H1 (cell line): Measurements from ENCODE around the gene TMBIM1. TPM values are rescaled to one million over a fixed set of nuclear protein-coding genes. Genes with fewer than 3 reads are reported as not detected.

Source experiments
- CTCF ChIA-PET: fragments of 300-600 bp; sonication (Branson Sonifier 250); formaldehyde crosslinking; loops from one replicate; lab custom pipeline; 2021; ENCODE audit not compliant: partially characterized antibody; lab: Charles Lee
- POLR2A ChIA-PET: fragments of 300-600 bp; sonication (Branson Sonifier 250); formaldehyde crosslinking; loops from one replicate; lab custom pipeline; 2021; ENCODE audit warnings: inconsistent platforms; ENCODE audit not compliant: partially characterized antibody; lab: Charles Lee
- DNase-seq, 2 experiments: peaks; one replicate each; pipeline versions ENCODE4 v3.0.0 to v3.0.0-alpha.2; 2010 to 2022; ENCODE audit warnings: low spot score in 2 of 2, low read depth in 1 of 2, mixed read lengths in 1 of 2
- FAIRE-seq: peaks from 2 replicates; lab custom pipeline; 2011; peaks lifted over from hg19 to GRCh38; lab: Jason Lieb, UNC
- H2AFZ ChIP-seq: 2 replicates; pipeline ENCODE4 v1.8.1; 2012; ENCODE audit warnings: low read length, inconsistent platforms
- H2AK5ac ChIP-seq: 2 replicates; pipeline ENCODE4 v1.6.1; 2013; ENCODE audit warnings: low read depth, low read length
- H2BK120ac ChIP-seq: replicated peaks from 2 replicates; pipeline ENCODE3; 2013; ENCODE audit warnings: low read depth, low read length, inconsistent platforms
- H2BK12ac ChIP-seq: 2 replicates; pipeline ENCODE4 v1.6.1; 2013; ENCODE audit warnings: low read depth, low read length
- H2BK15ac ChIP-seq: 2 replicates; pipeline ENCODE4 v1.6.1; 2013; ENCODE audit warnings: low read length
- H2BK20ac ChIP-seq: 2 replicates; pipeline ENCODE4 v1.6.1; 2013; ENCODE audit warnings: low read length
- H2BK5ac ChIP-seq: 2 replicates; pipeline ENCODE4 v1.6.1; 2013; ENCODE audit warnings: low read depth, low read length
- H3K14ac ChIP-seq: 2 replicates; pipeline ENCODE4 v1.6.1; 2013; ENCODE audit warnings: inconsistent platforms; ENCODE audit not compliant: insufficient read length
- H3K18ac ChIP-seq: 2 replicates; pipeline ENCODE4 v1.6.1; 2013; ENCODE audit warnings: low read length; ENCODE audit errors: extremely low read depth
- H3K23ac ChIP-seq: 2 replicates; pipeline ENCODE4 v1.6.1; 2013; ENCODE audit warnings: inconsistent platforms; ENCODE audit not compliant: insufficient read length
- H3K23me2 ChIP-seq: 2 replicates; pipeline ENCODE4 v1.6.1; 2013; ENCODE audit warnings: low read depth, low read length
- H3K27ac ChIP-seq: 2 replicates; pipeline ENCODE4 v1.6.1; 2011; ENCODE audit warnings: low read depth, low read length, inconsistent platforms
- H3K27me3 ChIP-seq, 4 experiments: replicated peaks in 1 of 4; 1 replicate in 1 of 4; 2 replicates in 3 of 4; pipeline versions ENCODE4 v1.6.1 to v1.8.1; 2011 to 2013; ENCODE audit warnings: low read length in 3 of 4, mild to moderate bottlenecking in 3 of 4, inconsistent platforms in 2 of 4, mixed read lengths in 2 of 4, moderate library complexity in 1 of 4; ENCODE audit not compliant: control insufficient read depth in 3 of 4, insufficient read depth in 3 of 4; ENCODE audit errors: extremely low read depth in 1 of 4
- H3K36me3 ChIP-seq, 4 experiments: 2 replicates each; pipeline versions ENCODE4 v1.6.1 to v1.8.1; 2011 to 2013; ENCODE audit warnings: mild to moderate bottlenecking in 4 of 4, low read length in 3 of 4, moderate library complexity in 2 of 4, control low read depth in 1 of 4, inconsistent platforms in 1 of 4; ENCODE audit not compliant: insufficient read depth in 4 of 4, control insufficient read depth in 2 of 4
- H3K4ac ChIP-seq: replicated peaks from 2 replicates; pipeline ENCODE3; 2013; ENCODE audit warnings: low read length, low read depth, mixed read lengths, inconsistent platforms; ENCODE audit not compliant: insufficient read length
- H3K4me1 ChIP-seq, 4 experiments: replicated peaks in 1 of 4; 1 replicate in 1 of 4; 2 replicates in 3 of 4; pipeline versions ENCODE4 v1.6.1 to v1.8.1; 2011 to 2013; ENCODE audit warnings: low read length in 3 of 4, inconsistent platforms in 2 of 4, mixed read lengths in 1 of 4; ENCODE audit not compliant: insufficient read depth in 4 of 4, control insufficient read depth in 3 of 4
- H3K4me2 ChIP-seq, 2 experiments: 2 replicates each; pipeline versions ENCODE4 v1.6.1 to v1.8.1; 2011 to 2013; ENCODE audit warnings: low read depth in 2 of 2, low read length in 2 of 2, control low read depth in 1 of 2, inconsistent platforms in 1 of 2, mild to moderate bottlenecking in 1 of 2; ENCODE audit not compliant: insufficient read depth in 1 of 2
- H3K4me3 ChIP-seq, 4 experiments: fragments of 200-600, 300-600 bp in 1 of 4; sonication (generic), shearing (Covaris generic), sonication (Bioruptor Twin) in 1 of 4; 2 replicates each; pipeline versions ENCODE4 v1.5.1 to v1.8.1; 2011 to 2016; ENCODE audit warnings: low read length in 4 of 4, low read depth in 3 of 4, control low read depth in 2 of 4, inconsistent platforms in 2 of 4, mild to moderate bottlenecking in 2 of 4, mixed read lengths in 1 of 4, moderate library complexity in 1 of 4; ENCODE audit not compliant: insufficient read depth in 2 of 4; ENCODE audit errors: extremely low read depth in 1 of 4
- H3K56ac ChIP-seq: replicated peaks from 2 replicates; pipeline ENCODE3; 2013; ENCODE audit warnings: low read depth, mild to moderate bottlenecking, mixed read lengths, low read length, inconsistent platforms; ENCODE audit not compliant: insufficient read length
- H3K79me1 ChIP-seq: 2 replicates; pipeline ENCODE4 v1.6.1; 2013; ENCODE audit warnings: low read depth, low read length, control low read depth
- H3K79me2 ChIP-seq, 2 experiments: 2 replicates each; pipeline versions ENCODE4 v1.6.1 to v1.8.1; 2012 to 2013; ENCODE audit warnings: low read length in 2 of 2, mild to moderate bottlenecking in 2 of 2, inconsistent platforms in 1 of 2; ENCODE audit not compliant: insufficient read depth in 2 of 2, control insufficient read depth in 1 of 2
- H3K9ac ChIP-seq, 4 experiments: replicated peaks in 1 of 4; 1 replicate in 1 of 4; 2 replicates in 3 of 4; pipeline versions ENCODE4 v1.6.1 to v1.8.1; 2011 to 2013; ENCODE audit warnings: low read depth in 3 of 4, low read length in 3 of 4, control low read depth in 2 of 4, mild to moderate bottlenecking in 2 of 4, moderate library complexity in 2 of 4, inconsistent platforms in 1 of 4; ENCODE audit errors: extremely low read depth in 1 of 4
- H3K9me3 ChIP-seq, 2 experiments: 2 replicates each; pipeline versions ENCODE4 v1.6.1 to v1.8.1; 2012 to 2013; ENCODE audit warnings: mild to moderate bottlenecking in 2 of 2, moderate library complexity in 2 of 2, control low read depth in 1 of 2, inconsistent platforms in 1 of 2, low read depth in 1 of 2, low read length in 1 of 2, mixed read lengths in 1 of 2; ENCODE audit not compliant: insufficient read depth in 2 of 2
- H4K20me1 ChIP-seq, 2 experiments: replicated peaks in 1 of 2; 2 replicates each; pipeline versions ENCODE3 to v1.8.1; 2011 to 2013; ENCODE audit warnings: inconsistent platforms in 2 of 2, low read length in 2 of 2, mild to moderate bottlenecking in 1 of 2; ENCODE audit not compliant: insufficient read depth in 2 of 2, control insufficient read depth in 1 of 2
- H4K5ac ChIP-seq: 2 replicates; pipeline ENCODE4 v1.6.1; 2013; ENCODE audit warnings: low read length, low read depth, mixed read lengths, inconsistent platforms; ENCODE audit not compliant: insufficient read length
- H4K8ac ChIP-seq: 2 replicates; pipeline ENCODE4 v1.8.0; 2013; ENCODE audit warnings: mild to moderate bottlenecking, moderate library complexity, low read length, inconsistent platforms; ENCODE audit not compliant: insufficient read depth; ENCODE audit errors: extremely low read depth
- H4K91ac ChIP-seq: replicated peaks from 2 replicates; pipeline ENCODE3; 2013; ENCODE audit warnings: low read length, mixed read lengths, inconsistent platforms; ENCODE audit not compliant: insufficient read length
- BACH1 ChIP-seq: IDR thresholded peaks from 2 replicates; pipeline ENCODE4 v1.6.1; 2012; ENCODE audit warnings: low read length, improper control_type of control experiment
- BCL11A ChIP-seq, 2 experiments: IDR thresholded peaks; one replicate each; pipeline ENCODE4 v1.6.1; 2011; ENCODE audit warnings: low read depth in 2 of 2, low read length in 2 of 2, mild to moderate bottlenecking in 2 of 2
- CEBPB ChIP-seq: IDR thresholded peaks from 2 replicates; pipeline ENCODE4 v1.6.1; 2012; ENCODE audit warnings: low read depth, low read length
- EGR1 ChIP-seq: IDR thresholded peaks from 2 replicates; pipeline ENCODE4 v1.6.1; 2011; ENCODE audit warnings: low read depth, low read length, borderline replicate concordance
- EP300 ChIP-seq, 2 experiments: IDR thresholded peaks; 1 replicate in 1 of 2; 2 replicates in 1 of 2; pipeline ENCODE4 v1.6.1; 2011 to 2012; ENCODE audit warnings: low read depth in 2 of 2, low read length in 2 of 2, mild to moderate bottlenecking in 2 of 2, borderline replicate concordance in 1 of 2, inconsistent platforms in 1 of 2, moderate library complexity in 1 of 2
- GTF2F1 ChIP-seq: IDR thresholded peaks from 2 replicates; pipeline ENCODE4 v1.6.1; 2012; ENCODE audit warnings: low read depth, low read length, improper control_type of control experiment, borderline replicate concordance
- PHF8 ChIP-seq: fragments of 200-600 bp; sonication (generic); conservative IDR thresholded peaks from 2 replicates; pipeline ENCODE4 v1.7.1; 2012; ENCODE audit warnings: low read depth, mild to moderate bottlenecking, inconsistent platforms, low read length, moderate library complexity
- POU5F1 ChIP-seq: IDR thresholded peaks from 2 replicates; pipeline ENCODE4 v1.6.1; 2011; ENCODE audit warnings: low read depth, mild to moderate bottlenecking, low read length, moderate library complexity
- SIRT6 ChIP-seq: IDR thresholded peaks from one replicate; pipeline ENCODE4 v1.7.1; 2012; ENCODE audit warnings: low read length, inconsistent platforms
- SP1 ChIP-seq: IDR thresholded peaks from 2 replicates; pipeline ENCODE4 v1.6.1; 2011; ENCODE audit warnings: low read depth, low read length
- TAF1 ChIP-seq: IDR thresholded peaks from 2 replicates; pipeline ENCODE4 v1.6.1; 2011; ENCODE audit warnings: mild to moderate bottlenecking, low read depth, low read length
- TBP ChIP-seq: IDR thresholded peaks from 2 replicates; pipeline ENCODE4 v1.6.1; 2011; ENCODE audit warnings: low read depth, low read length, improper control_type of control experiment
- TCF12 ChIP-seq: IDR thresholded peaks from 2 replicates; pipeline ENCODE4 v1.6.1; 2011; ENCODE audit warnings: low read depth, mild to moderate bottlenecking, low read length
- WGBS, 2 experiments: shearing (Covaris generic) in 1 of 2; methylation state at CpG; one replicate each; pipeline versions ENCODE4 v1.1.6 to v1.1.7; 2013 to 2015; ENCODE audit warnings: low lambda C conversion rate in 2 of 2, mixed read lengths in 2 of 2, inconsistent platforms in 1 of 2, low coverage in 1 of 2, missing lambda C conversion rate in 1 of 2; ENCODE audit not compliant: insufficient replicate concordance in 2 of 2, insufficient coverage in 1 of 2, insufficient read length in 1 of 2; ENCODE audit errors: extremely low coverage in 1 of 2, missing lambda C conversion rate in 1 of 2; 5-methylcytosine and 5-hydroxymethylcytosine counted together
- polyA plus RNA-seq, 7 experiments: library from polyadenylated mRNA; depleted of rRNA in 3 of 7; stranded (reverse) in 5 of 7; unstranded in 2 of 7; fragments of >200 nt in 5 of 7; fragments of 200-250 nt in 2 of 7; gene quantifications; 1 replicate in 5 of 7; 2 replicates in 1 of 7; 4 replicates in 1 of 7; pipeline versions ENCODE4 v1.2.1 to v1.2.3, GENCODE V29; 2011 to 2013; ENCODE audit warnings: missing spikeins in 2 of 7, mixed read lengths in 2 of 7
- total RNA-seq: library from RNA; stranded (reverse); fragmentation: NEBNext Ultra II Directional; extraction: Animal tissue kit (Norgen Biotek cat#: 25700); gene quantifications from 2 replicates; pipeline ENCODE4 v1.2.1, GENCODE V29; 2021
- TF ChIP-seq, protein P1 (sequence below): IDR thresholded peaks from 2 replicates; pipeline ENCODE4 v1.6.1; 2012; ENCODE audit warnings: inconsistent platforms

The TMBIM1 gene
- total and polyA plus RNA-seq, 2 of the 8 experiments (the other 6 are each of a cell fraction or from before 2014, with no cell fraction given): 22.1 to 36.8 TPM

DNA sequence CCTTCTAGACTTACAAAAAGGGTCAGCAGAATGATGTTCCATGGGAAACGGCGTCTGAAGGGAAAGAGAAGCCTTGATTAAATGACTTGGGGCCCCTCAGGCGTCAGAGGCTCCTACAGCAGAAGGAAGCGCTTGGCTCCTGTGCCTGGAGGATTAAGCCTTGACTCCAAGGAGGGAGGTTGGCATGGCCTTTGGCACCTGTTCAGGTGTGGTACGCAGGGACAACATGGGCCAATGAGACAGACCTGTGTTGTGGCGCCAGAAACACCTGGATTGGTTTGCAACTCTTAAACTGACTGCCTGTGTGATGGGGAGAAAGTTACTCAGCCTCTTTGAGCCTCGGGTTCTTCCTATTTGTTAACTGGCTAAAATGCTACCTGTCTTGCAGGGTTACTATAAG is 14.4 kb downstream of the TMBIM1 start:
- Histone ChIP-seq H3K79me2 (no peaks in the 10 kb centered on the region), H2BK20ac (no peak overlapping the region), H3K4me1 (peaks cover 0 to 1% (median 0%) of the 10 kb centered on the region in 4 experiments; a peak in 2 of 7 replicates), H2BK120ac (no peak overlapping the region), H3K23ac (no peak overlapping the region), H3K14ac (no peak overlapping the region), H3K9me3 (no peaks in the 10 kb centered on the region), H2BK12ac (no peak overlapping the region), H2BK15ac (no peak overlapping the region), H4K91ac (no peak overlapping the region), H2AK5ac (no peak overlapping the region), H3K56ac (no peak overlapping the region), H3K36me3 (peaks cover 0 to 41% (median 9%) of the 10 kb centered on the region in 4 experiments; a peak in 6 of 8 replicates), H3K23me2 (no peaks in the 10 kb centered on the region), H3K27me3 (no peaks in the 10 kb centered on the region), H2AFZ (no peak overlapping the region), H3K4me3 (no peak overlapping the region), H4K8ac (no peak overlapping the region), H2BK5ac (no peak overlapping the region), H4K5ac (no peak overlapping the region), H3K79me1 (no peaks in the 10 kb centered on the region), H3K27ac (no peak overlapping the region), H3K18ac (no peak overlapping the region), H3K4ac (no peak overlapping the region), H3K9ac (no peak overlapping the region), H3K4me2 (no peak overlapping the region), H4K20me1 (peaks cover 0 to 18% of the 10 kb centered on the region in 2 experiments)
- no peak for FAIRE-seq
- ChIA-PET CTCF (no interaction called here), POLR2A (interaction anchor here (1.1 kb wide), 1 partner anchor 9 kb away, joined by 4 read pairs; no protein-coding TSS in a partner anchor)
- WGBS, 2 experiments: 73% methylated on average over 7 of the region's 7 CpGs; no CpG with 5 or more reads in 1 of the 2 experiments
- no peak for DNase-seq
- no peak for TF ChIP-seq TBP
- TF ChIP-seq, protein P1, sequence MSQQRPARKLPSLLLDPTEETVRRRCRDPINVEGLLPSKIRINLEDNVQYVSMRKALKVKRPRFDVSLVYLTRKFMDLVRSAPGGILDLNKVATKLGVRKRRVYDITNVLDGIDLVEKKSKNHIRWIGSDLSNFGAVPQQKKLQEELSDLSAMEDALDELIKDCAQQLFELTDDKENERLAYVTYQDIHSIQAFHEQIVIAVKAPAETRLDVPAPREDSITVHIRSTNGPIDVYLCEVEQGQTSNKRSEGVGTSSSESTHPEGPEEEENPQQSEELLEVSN: no peak
- TF ChIP-seq POU5F1: no peak
- no peak for TF ChIP-seq TCF12
- TF ChIP-seq PHF8: no peak
- no peak for TF ChIP-seq EGR1
- no peak for TF ChIP-seq BACH1
- no peak for TF ChIP-seq TAF1
- no peak for TF ChIP-seq BCL11A (IDR thresholded peaks at IDR 0.05; ENCODE audit: low read depth in 2 of 2, low read length in 2 of 2)
- no peak for TF ChIP-seq CEBPB
- no peak for TF ChIP-seq SIRT6
- TF ChIP-seq EP300 (IDR thresholded peaks at IDR 0.05; ENCODE audit: borderline replicate concordance in 1 of 2, low read depth in 2 of 2, low read length in 2 of 2): no peak
- TF ChIP-seq GTF2F1: no peak
- no peak for TF ChIP-seq SP1
